Right atrium auricular region (tissue), 2 donors: Measurements from ENCODE around the gene SMPDL3B. TPM values are rescaled to one million over a fixed set of nuclear protein-coding genes. Genes with fewer than 3 reads are reported as not detected.

ENCODE experiments used
- DNase-seq: peaks from one replicate; pipeline ENCODE4 v3.0.0-alpha.2; 2019; ENCODE audit warnings: low spot score
- H3K27ac ChIP-seq, 2 donors: fragments of 200-600 bp; sonication (generic); 1 replicate in 1 of 2; 2 replicates in 1 of 2; pipeline ENCODE4 v1.5.1; 2016 to 2019
- H3K27me3 ChIP-seq, 2 donors: fragments of 200-600 bp; sonication (generic); one replicate each; pipeline versions ENCODE4 v1.5.1 to v1.6.0; 2017 to 2019
- H3K36me3 ChIP-seq: fragments of 200-600 bp; sonication (generic); one replicate; pipeline ENCODE4 v1.5.1; 2016
- H3K4me1 ChIP-seq, 2 donors: fragments of 200-600 bp; sonication (generic); one replicate each; pipeline versions ENCODE4 v1.5.1 to v1.6.0; 2017 to 2019
- H3K4me3 ChIP-seq, 2 donors: fragments of 200-600 bp; sonication (generic); 1 replicate in 1 of 2; 2 replicates in 1 of 2; pipeline ENCODE4 v1.5.1; 2017 to 2019; ENCODE audit warnings: mild to moderate bottlenecking in 1 of 2, moderate library complexity in 1 of 2
- H3K9me3 ChIP-seq, 2 donors: fragments of 200-600 bp; sonication (generic); one replicate each; pipeline ENCODE4 v1.5.1; 2019
- total RNA-seq, 2 donors: library from RNA; depleted of rRNA; stranded (reverse); fragments of >200 nt; gene quantifications; one replicate each; pipeline ENCODE4 v1.1.0, GENCODE V29; 2016
- TF ChIP-seq, protein P1 (sequence below), 2 donors: fragments of 200-600 bp; sonication (generic); IDR thresholded peaks; one replicate each; pipeline ENCODE4 v1.5.1; 2019; ENCODE audit warnings: antibody characterized with exemption in 2 of 2

SMPDL3B gene
- total RNA-seq, 2 donors from 2014 or later: 0.78 to 6.7 TPM

- peaks cover 16% of the 10 kb centered on the region for H3K36me3 ChIP-seq
- peak overlapping the region in 1 of 2 donors; percentile 13 for H3K27ac ChIP-seq
- no peak overlapping the region for H3K4me3 ChIP-seq
- DNase-seq: no peak
- TF ChIP-seq, protein P1, sequence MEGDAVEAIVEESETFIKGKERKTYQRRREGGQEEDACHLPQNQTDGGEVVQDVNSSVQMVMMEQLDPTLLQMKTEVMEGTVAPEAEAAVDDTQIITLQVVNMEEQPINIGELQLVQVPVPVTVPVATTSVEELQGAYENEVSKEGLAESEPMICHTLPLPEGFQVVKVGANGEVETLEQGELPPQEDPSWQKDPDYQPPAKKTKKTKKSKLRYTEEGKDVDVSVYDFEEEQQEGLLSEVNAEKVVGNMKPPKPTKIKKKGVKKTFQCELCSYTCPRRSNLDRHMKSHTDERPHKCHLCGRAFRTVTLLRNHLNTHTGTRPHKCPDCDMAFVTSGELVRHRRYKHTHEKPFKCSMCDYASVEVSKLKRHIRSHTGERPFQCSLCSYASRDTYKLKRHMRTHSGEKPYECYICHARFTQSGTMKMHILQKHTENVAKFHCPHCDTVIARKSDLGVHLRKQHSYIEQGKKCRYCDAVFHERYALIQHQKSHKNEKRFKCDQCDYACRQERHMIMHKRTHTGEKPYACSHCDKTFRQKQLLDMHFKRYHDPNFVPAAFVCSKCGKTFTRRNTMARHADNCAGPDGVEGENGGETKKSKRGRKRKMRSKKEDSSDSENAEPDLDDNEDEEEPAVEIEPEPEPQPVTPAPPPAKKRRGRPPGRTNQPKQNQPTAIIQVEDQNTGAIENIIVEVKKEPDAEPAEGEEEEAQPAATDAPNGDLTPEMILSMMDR (IDR thresholded peaks at IDR 0.05): no peak
- H3K27me3 ChIP-seq: no peaks in the 10 kb centered on the region
- no peaks in the 10 kb centered on the region for H3K9me3 ChIP-seq
- no peaks in the 10 kb centered on the region for H3K4me1 ChIP-seq
These were observed 47.4 kb upstream of the SMPDL3B start for GRCh38 chr1:27887215-27888021.

- Histone ChIP-seq H3K36me3 (peaks cover 37% of the 10 kb centered on the region), H3K4me3 (no peak overlapping the region), H3K4me1 (no peaks in the 10 kb centered on the region), H3K27me3 (no peaks in the 10 kb centered on the region), H3K27ac (no peak overlapping the region), H3K9me3 (no peaks in the 10 kb centered on the region)
- TF ChIP-seq, protein P1 (IDR thresholded peaks at IDR 0.05): no peak
- no peak for DNase-seq
These were observed 45.3 kb upstream of the SMPDL3B start for GRCh38 chr1:27889506-27889905.

DNA sequence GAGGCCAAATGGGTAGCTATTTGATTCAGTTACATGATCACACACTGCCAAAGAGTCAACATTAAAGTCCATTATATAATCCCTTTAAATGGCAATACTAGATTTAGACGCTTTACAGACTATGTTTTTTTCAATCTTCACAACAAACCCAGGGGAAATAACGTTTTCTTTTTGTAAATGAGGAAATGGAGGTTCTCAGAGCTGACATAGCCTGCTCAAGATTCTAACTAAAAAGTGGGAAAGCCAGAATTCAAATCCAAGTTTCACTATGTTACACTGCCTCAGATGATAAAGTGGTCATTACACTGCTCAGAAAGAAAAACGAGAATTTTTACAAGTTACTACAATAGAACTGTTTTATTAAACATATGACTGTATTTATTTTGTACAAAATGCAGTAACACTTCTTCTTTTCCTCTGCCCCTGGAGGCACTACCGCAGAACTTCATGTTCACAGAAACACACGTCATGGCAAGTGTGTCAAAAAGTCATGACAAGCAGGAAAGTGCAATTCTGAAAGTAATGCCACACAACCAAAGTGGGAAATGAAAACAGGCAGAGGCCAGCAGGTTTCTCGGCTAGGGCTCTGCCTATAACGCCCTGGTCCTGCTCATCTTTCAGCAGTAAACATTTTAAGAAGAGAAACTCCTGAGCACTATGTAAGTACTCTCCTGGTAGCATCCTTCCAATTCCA lies 43.5 kb upstream of the SMPDL3B start:
- no peaks in the 10 kb centered on the region for H3K4me1 ChIP-seq
- no peak overlapping the region for H3K4me3 ChIP-seq
- peaks cover 55% of the 10 kb centered on the region for H3K36me3 ChIP-seq
- no peaks in the 10 kb centered on the region for H3K9me3 ChIP-seq
- no peaks in the 10 kb centered on the region for H3K27me3 ChIP-seq
- TF ChIP-seq, protein P1 (IDR thresholded peaks at IDR 0.05): no peak
- H3K27ac ChIP-seq: peak overlapping the region; percentile 10 to 32
- DNase-seq: no peak

GRCh38 chr1:27894521-27894920 lies 40.3 kb upstream of the SMPDL3B start:
- Histone ChIP-seq H3K36me3 (peaks cover 72% of the 10 kb centered on the region), H3K4me1 (no peaks in the 10 kb centered on the region), H3K27me3 (no peaks in the 10 kb centered on the region), H3K9me3 (no peaks in the 10 kb centered on the region), H3K27ac (no peak overlapping the region), H3K4me3 (no peak overlapping the region)
- TF ChIP-seq, protein P1 (IDR thresholded peaks at IDR 0.05): no peak
- DNase-seq: no peak

DNA sequence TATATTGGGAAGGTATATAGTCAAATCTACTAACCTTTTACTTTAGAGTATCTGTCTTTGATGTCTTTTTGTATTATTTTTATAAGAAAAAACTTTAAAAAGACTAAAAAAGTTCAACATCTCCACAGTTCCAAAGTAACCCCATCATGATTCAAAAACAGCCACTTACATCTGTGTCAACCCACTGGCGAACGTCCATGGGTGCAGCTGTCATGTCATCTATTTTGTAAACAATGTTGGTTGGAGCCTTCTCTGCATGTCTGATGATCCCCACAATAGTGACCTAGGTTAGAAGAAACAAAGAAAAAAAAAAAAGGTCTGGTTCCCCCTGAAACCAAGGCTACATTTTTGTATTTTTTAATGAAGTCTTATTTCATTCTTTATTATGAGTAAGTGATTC lies 28.0 kb upstream of the SMPDL3B start:
- no peaks in the 10 kb centered on the region for H3K27me3 ChIP-seq
- no peaks in the 10 kb centered on the region for H3K9me3 ChIP-seq
- H3K27ac ChIP-seq: no peak overlapping the region
- no peaks in the 10 kb centered on the region for H3K4me1 ChIP-seq
- no peak for DNase-seq
- H3K36me3 ChIP-seq: peaks cover 70% of the 10 kb centered on the region
- TF ChIP-seq, protein P1 (IDR thresholded peaks at IDR 0.05): no peak
- H3K4me3 ChIP-seq: no peak overlapping the region
